ENCODE measurements around the gene TCF4. TPM values are rescaled to one million over a fixed set of nuclear protein-coding genes. Genes with fewer than 3 reads are reported as not detected.
A peak's percentile ranks its signal among the peaks of the same experiment; 100 is the strongest.

TCF4 gene
- total and polyA plus RNA-seq, 2 donors (not counting 1 experiment from before 2014, with no cell fraction given) = 68.5 to 353 TPM

GRCh38 chr18:55607773-55608172 lies 19.8 kb upstream of the TCF4 start:
- 100% methylated on average over 1 of the region's 2 CpGs for WGBS (ENCODE audit: insufficient coverage)
- no peak overlapping the region for H3K27ac Mint-ChIP-seq
- ATAC-seq (ENCODE audit: low read depth) = no peak
- Histone ChIP-seq H3K9ac (ENCODE audit: low read length) (no peak overlapping the region), H3K4me2 (replicated peaks; ENCODE audit: low read depth, low read length, poor library complexity, severe bottlenecking) (no peak overlapping the region), H3K27ac (ENCODE audit: low read length in 2 of 2) (no peak overlapping the region), H3K4me1 (ENCODE audit: control insufficient read depth in 2 of 2, insufficient read depth in 2 of 2, low read length in 2 of 2) (peaks cover 0 to 8% of the 10 kb centered on the region in 2 donors), H3K4me3 (ENCODE audit: control extremely low read depth in 1 of 5, extremely low read depth in 1 of 5, insufficient read depth in 1 of 5, low read depth in 2 of 5, low read length in 4 of 5) (no peak overlapping the region), H2AFZ (ENCODE audit: insufficient read depth, low read depth, low read length, poor library complexity, severe bottlenecking) (no peak overlapping the region), H3K9me3 (ENCODE audit: control extremely low read depth in 1 of 3, control insufficient read depth in 2 of 3, insufficient read depth in 1 of 3, low read length in 2 of 3) (no peaks in the 10 kb centered on the region), H3K79me2 (ENCODE audit: control insufficient read depth, insufficient read depth, low read length) (no peaks in the 10 kb centered on the region), H3K36me3 (replicated peaks in 1 of 2; ENCODE audit: control extremely low read depth in 1 of 2, control insufficient read depth in 1 of 2, extremely low read depth in 1 of 2, insufficient read depth in 2 of 2, low read length in 1 of 2) (no peaks in the 10 kb centered on the region), H3K27me3 (replicated peaks in 1 of 4; ENCODE audit: control extremely low read depth in 1 of 4, control insufficient read depth in 3 of 4, insufficient read depth in 4 of 4, low read length in 3 of 4) (no peaks in the 10 kb centered on the region), H4K20me1 (ENCODE audit: control insufficient read depth, insufficient read depth, low read length, poor library complexity, severe bottlenecking) (no peaks in the 10 kb centered on the region)
- no peak for DNase-seq
- no peak overlapping the region for H3K4me3 Mint-ChIP-seq
- TF ChIP-seq EZH2 (IDR thresholded peaks at IDR 0.05; ENCODE audit: borderline replicate concordance, insufficient read depth, low read depth, low read length, poor library complexity, severe bottlenecking) = no peak
- TF ChIP-seq, protein P1, sequence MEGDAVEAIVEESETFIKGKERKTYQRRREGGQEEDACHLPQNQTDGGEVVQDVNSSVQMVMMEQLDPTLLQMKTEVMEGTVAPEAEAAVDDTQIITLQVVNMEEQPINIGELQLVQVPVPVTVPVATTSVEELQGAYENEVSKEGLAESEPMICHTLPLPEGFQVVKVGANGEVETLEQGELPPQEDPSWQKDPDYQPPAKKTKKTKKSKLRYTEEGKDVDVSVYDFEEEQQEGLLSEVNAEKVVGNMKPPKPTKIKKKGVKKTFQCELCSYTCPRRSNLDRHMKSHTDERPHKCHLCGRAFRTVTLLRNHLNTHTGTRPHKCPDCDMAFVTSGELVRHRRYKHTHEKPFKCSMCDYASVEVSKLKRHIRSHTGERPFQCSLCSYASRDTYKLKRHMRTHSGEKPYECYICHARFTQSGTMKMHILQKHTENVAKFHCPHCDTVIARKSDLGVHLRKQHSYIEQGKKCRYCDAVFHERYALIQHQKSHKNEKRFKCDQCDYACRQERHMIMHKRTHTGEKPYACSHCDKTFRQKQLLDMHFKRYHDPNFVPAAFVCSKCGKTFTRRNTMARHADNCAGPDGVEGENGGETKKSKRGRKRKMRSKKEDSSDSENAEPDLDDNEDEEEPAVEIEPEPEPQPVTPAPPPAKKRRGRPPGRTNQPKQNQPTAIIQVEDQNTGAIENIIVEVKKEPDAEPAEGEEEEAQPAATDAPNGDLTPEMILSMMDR (IDR thresholded peaks at IDR 0.05) = no peak
- H3K4me1 Mint-ChIP-seq = peaks cover 11% of the 10 kb centered on the region
- POLR2A ChIA-PET = no interaction called here
- no peaks in the 10 kb centered on the region for H3K27me3 Mint-ChIP-seq
- intact Hi-C loops (cut with micrococcal nuclease) = no loop called here
- CTCF ChIA-PET = no interaction called here
- H3K9me3 Mint-ChIP-seq (ENCODE audit: insufficient read depth) = peaks cover 2% of the 10 kb centered on the region

DNA sequence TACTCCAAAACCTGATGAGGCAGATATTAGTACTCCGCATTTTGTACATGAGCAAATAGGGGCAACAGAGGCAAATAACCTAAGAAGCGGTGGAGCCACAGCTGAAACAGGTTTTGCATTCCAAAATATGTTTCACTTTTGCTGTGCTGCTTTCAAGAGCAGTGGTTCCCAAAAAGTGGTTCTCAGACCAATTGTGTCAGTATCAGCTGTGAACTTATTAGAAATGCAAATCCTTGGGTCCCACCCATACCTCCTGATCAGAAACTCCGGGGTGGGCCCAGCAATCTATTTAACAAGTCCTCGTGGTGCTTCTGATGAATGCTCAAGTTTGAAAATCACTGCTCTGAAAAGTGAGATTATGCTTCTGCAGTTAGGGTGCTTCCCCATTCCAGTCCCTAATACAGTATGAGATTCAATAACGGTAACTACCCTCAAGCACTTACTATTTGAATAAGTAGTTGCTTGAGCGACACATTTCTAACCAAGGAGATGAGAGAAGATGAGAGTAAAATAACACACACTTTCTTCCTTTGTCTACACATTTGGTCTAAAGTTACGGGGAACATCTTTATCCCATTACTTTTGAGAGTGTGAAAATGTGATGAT lies 17.8 kb upstream of the TCF4 start:
- H3K27ac ChIP-seq (ENCODE audit: low read length in 2 of 2) = no peak overlapping the region
- ATAC-seq (ENCODE audit: low read depth) = peak; percentile 47

More for the DNA sequence above, 17.8 kb upstream of the TCF4 start:
- 71% methylated on average over 4 of the region's 7 CpGs for WGBS (ENCODE audit: insufficient coverage)
- intact Hi-C loops (cut with micrococcal nuclease) = no loop called here
- Mint-ChIP-seq H3K4me1 (peaks cover 11% of the 10 kb centered on the region), H3K4me3 (peak overlapping the region; percentile 38), H3K27ac (peak overlapping the region; percentile 27), H3K27me3 (no peaks in the 10 kb centered on the region), H3K9me3 (ENCODE audit: insufficient read depth) (peaks cover 2% of the 10 kb centered on the region)
- Histone ChIP-seq H3K36me3 (replicated peaks in 1 of 2; ENCODE audit: control extremely low read depth in 1 of 2, control insufficient read depth in 1 of 2, extremely low read depth in 1 of 2, insufficient read depth in 2 of 2, low read length in 1 of 2) (no peaks in the 10 kb centered on the region), H3K4me1 (ENCODE audit: control insufficient read depth in 2 of 2, insufficient read depth in 2 of 2, low read length in 2 of 2) (peaks cover 0 to 8% of the 10 kb centered on the region in 2 donors), H2AFZ (ENCODE audit: insufficient read depth, low read depth, low read length, poor library complexity, severe bottlenecking) (peak overlapping the region; percentile 37), H4K20me1 (ENCODE audit: control insufficient read depth, insufficient read depth, low read length, poor library complexity, severe bottlenecking) (no peaks in the 10 kb centered on the region), H3K4me2 (replicated peaks; ENCODE audit: low read depth, low read length, poor library complexity, severe bottlenecking) (peak overlapping the region; percentile 11), H3K4me3 (ENCODE audit: control extremely low read depth in 1 of 5, extremely low read depth in 1 of 5, insufficient read depth in 1 of 5, low read depth in 2 of 5, low read length in 4 of 5) (no peak overlapping the region), H3K27me3 (replicated peaks in 1 of 4; ENCODE audit: control extremely low read depth in 1 of 4, control insufficient read depth in 3 of 4, insufficient read depth in 4 of 4, low read length in 3 of 4) (no peaks in the 10 kb centered on the region), H3K9ac (ENCODE audit: low read length) (no peak overlapping the region), H3K79me2 (ENCODE audit: control insufficient read depth, insufficient read depth, low read length) (no peaks in the 10 kb centered on the region), H3K9me3 (ENCODE audit: control extremely low read depth in 1 of 3, control insufficient read depth in 2 of 3, insufficient read depth in 1 of 3, low read length in 2 of 3) (no peaks in the 10 kb centered on the region)
- no peak for TF ChIP-seq EZH2 (IDR thresholded peaks at IDR 0.05; ENCODE audit: borderline replicate concordance, insufficient read depth, low read depth, low read length, poor library complexity, severe bottlenecking)
- TF ChIP-seq, protein P1 (IDR thresholded peaks at IDR 0.05) = no peak
- ChIA-PET POLR2A (no interaction called here), CTCF (no interaction called here)
- DNase-seq = peak; percentile 40

Measured in B cell (primary cell).